NT2/D1 (cell line): Measurements from ENCODE around the gene LTBP1.

ENCODE experiments used
- SUZ12 ChIP-seq: IDR thresholded peaks from 2 replicates; pipeline ENCODE4 v1.6.1; 2011; ENCODE audit not compliant: insufficient read length, insufficient read depth; ENCODE audit errors: extremely low read depth
- YY1 ChIP-seq: IDR thresholded peaks from 2 replicates; pipeline ENCODE4 v1.6.1; 2011; ENCODE audit not compliant: insufficient read length, insufficient read depth
- ZNF274 ChIP-seq: IDR thresholded peaks from 2 replicates; pipeline ENCODE4 v1.6.1; 2011; ENCODE audit warnings: mild to moderate bottlenecking, low read depth, low read length

- TF ChIP-seq SUZ12, result no peak
- TF ChIP-seq ZNF274, result no peak
- no peak for TF ChIP-seq YY1
Observed at GRCh38 chr2:33131111-33131510, 184.4 kb downstream of the LTBP1 start.
